Measurements from ENCODE around the gene ARHGAP32.

ARHGAP32 gene

DNA sequence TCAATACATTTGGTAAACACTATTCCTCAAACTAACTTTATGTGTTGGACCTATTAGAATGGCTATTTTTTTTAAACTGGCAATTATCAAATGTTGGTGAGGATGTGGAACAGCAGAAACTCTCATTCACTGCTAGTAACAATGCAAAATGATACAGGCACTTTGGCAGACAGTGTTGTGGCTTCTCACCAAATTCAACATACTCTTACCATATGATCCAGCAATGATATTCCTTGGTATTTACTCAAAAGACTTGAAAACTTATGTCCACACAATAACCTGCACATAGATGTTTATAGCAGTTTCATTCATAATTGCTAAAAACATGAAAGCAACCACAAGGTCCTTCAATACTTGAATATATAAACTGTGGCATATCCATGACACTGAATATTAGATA, 136.9 kb downstream of the ARHGAP32 start:
- no peaks in the 10 kb centered on the region for H3K9me3 ChIP-seq (ENCODE audit: insufficient read depth, low read depth, low read length)

DNA sequence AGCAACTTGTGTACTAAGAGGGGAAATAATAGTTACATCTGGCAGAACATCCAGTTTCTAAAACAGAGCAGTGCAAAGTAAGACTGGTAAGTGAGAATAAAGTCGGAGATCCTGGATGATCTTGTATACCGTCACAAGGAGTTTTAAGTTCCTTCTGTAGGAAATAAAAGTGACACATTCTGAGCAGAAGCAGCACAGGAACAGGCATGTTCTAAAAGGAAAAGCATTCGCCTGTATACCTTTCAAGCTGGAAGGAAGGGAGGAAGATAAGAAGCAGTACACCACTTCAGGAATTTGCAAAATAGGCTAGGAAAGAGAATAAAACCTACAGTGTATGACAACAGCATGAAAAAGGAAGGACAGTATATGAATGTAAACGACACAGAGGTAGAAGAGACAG, 143.2 kb downstream of the ARHGAP32 start:
- no peaks in the 10 kb centered on the region for H3K4me1 ChIP-seq (ENCODE audit: insufficient read depth, low read length)
- H3K36me3 ChIP-seq (ENCODE audit: insufficient read depth, low read depth, low read length): no peaks in the 10 kb centered on the region
- no peak overlapping the region for H3K9ac ChIP-seq (ENCODE audit: low read depth, low read length)
- no peaks in the 10 kb centered on the region for H3K27me3 ChIP-seq (ENCODE audit: insufficient read depth, low read length)
- H3K27ac ChIP-seq (ENCODE audit: low read length): no peak overlapping the region
- no peak overlapping the region for H3K4me3 ChIP-seq (ENCODE audit: low read length)
- no peaks in the 10 kb centered on the region for H3K9me3 ChIP-seq (ENCODE audit: insufficient read depth, low read depth, low read length)

More for the DNA sequence above, 136.9 kb downstream of the ARHGAP32 start:
- no peak overlapping the region for H3K9ac ChIP-seq (ENCODE audit: low read depth, low read length)
- no peaks in the 10 kb centered on the region for H3K36me3 ChIP-seq (ENCODE audit: insufficient read depth, low read depth, low read length)
- H3K27ac ChIP-seq (ENCODE audit: low read length): no peak overlapping the region
- no peak overlapping the region for H3K4me3 ChIP-seq (ENCODE audit: low read length)
- no peaks in the 10 kb centered on the region for H3K27me3 ChIP-seq (ENCODE audit: insufficient read depth, low read length)
- no peaks in the 10 kb centered on the region for H3K4me1 ChIP-seq (ENCODE audit: insufficient read depth, low read length)

DNA sequence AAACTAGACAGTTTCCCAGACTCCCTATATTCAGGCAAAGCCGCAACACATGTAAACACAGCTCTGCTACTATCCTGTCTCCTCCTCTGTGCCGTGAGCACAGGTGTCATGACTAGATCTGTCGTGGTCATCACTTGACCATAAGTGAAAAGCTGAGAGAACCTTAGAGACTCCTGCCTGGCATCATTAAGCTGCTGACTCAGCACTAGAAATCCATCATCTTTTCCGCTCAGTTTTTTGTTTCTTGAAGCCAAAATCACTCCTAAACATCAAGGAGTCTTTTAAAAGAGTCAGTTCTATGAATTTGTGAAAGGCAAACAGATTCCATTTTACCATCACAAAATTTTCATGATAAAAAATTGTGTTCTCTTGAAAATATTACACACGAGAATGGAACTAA, 147.0 kb downstream of the ARHGAP32 start:
- no peak overlapping the region for H3K4me3 ChIP-seq (ENCODE audit: low read length)
- H3K36me3 ChIP-seq (ENCODE audit: insufficient read depth, low read depth, low read length): no peaks in the 10 kb centered on the region
- no peak overlapping the region for H3K9ac ChIP-seq (ENCODE audit: low read depth, low read length)
- no peaks in the 10 kb centered on the region for H3K9me3 ChIP-seq (ENCODE audit: insufficient read depth, low read depth, low read length)
- H3K4me1 ChIP-seq (ENCODE audit: insufficient read depth, low read length): no peaks in the 10 kb centered on the region
- no peaks in the 10 kb centered on the region for H3K27me3 ChIP-seq (ENCODE audit: insufficient read depth, low read length)
- H3K27ac ChIP-seq (ENCODE audit: low read length): no peak overlapping the region

DNA sequence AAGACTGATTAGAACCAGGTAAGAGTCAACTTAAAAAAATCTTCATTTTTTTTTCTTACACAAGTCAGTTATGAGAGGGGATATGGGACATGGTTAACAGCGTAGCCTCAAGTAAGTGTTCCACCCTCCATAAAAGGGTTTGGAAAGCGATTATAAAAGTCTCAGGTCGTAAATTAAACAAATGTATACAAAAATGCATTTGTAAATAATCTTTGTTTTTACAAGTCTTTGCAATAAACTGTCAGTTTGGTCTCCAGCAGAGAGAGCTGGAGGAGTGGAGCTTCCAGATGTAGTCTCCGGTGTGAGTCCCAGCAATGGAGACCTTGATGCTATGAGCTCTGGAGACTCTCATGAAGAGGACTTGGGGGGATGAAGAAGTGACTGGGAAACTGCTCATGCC, 149.6 kb downstream of the ARHGAP32 start:
- Histone ChIP-seq H3K9ac (ENCODE audit: low read depth, low read length) (no peak overlapping the region), H3K4me3 (ENCODE audit: low read length) (no peak overlapping the region), H3K36me3 (ENCODE audit: insufficient read depth, low read depth, low read length) (no peaks in the 10 kb centered on the region), H3K4me1 (ENCODE audit: insufficient read depth, low read length) (no peaks in the 10 kb centered on the region), H3K27ac (ENCODE audit: low read length) (no peak overlapping the region), H3K27me3 (ENCODE audit: insufficient read depth, low read length) (no peaks in the 10 kb centered on the region), H3K9me3 (ENCODE audit: insufficient read depth, low read depth, low read length) (no peaks in the 10 kb centered on the region)

DNA sequence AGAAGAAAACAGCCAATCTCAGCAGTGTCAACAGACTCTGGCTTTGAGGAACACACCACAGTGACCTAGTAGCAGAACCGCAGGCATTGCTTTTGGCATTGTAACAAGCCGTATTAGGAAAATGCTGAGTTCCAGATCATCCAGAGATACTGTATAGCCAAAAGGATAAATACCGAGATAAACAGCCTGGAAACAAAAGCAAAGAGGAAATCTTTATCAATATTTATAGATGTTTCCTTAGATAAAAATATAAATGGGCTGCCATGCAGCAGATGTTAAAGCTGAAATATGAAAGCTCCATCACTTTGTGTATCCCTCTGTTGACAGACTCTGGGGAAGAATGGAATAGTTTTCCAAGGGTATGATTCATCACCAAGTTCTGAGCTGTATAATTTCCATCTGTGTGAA, 150.5 kb downstream of the ARHGAP32 start:
- H3K9ac ChIP-seq (ENCODE audit: low read depth, low read length): no peak overlapping the region
- no peaks in the 10 kb centered on the region for H3K27me3 ChIP-seq (ENCODE audit: insufficient read depth, low read length)
- H3K4me3 ChIP-seq (ENCODE audit: low read length): no peak overlapping the region
- no peak overlapping the region for H3K27ac ChIP-seq (ENCODE audit: low read length)
- no peaks in the 10 kb centered on the region for H3K4me1 ChIP-seq (ENCODE audit: insufficient read depth, low read length)
- no peaks in the 10 kb centered on the region for H3K36me3 ChIP-seq (ENCODE audit: insufficient read depth, low read depth, low read length)
- H3K9me3 ChIP-seq (ENCODE audit: insufficient read depth, low read depth, low read length): no peaks in the 10 kb centered on the region

- H3K9me3 ChIP-seq (ENCODE audit: insufficient read depth, low read depth, low read length): no peaks in the 10 kb centered on the region
- no peak overlapping the region for H3K27ac ChIP-seq (ENCODE audit: low read length)
- no peak overlapping the region for H3K9ac ChIP-seq (ENCODE audit: low read depth, low read length)
- no peaks in the 10 kb centered on the region for H3K27me3 ChIP-seq (ENCODE audit: insufficient read depth, low read length)
- no peak overlapping the region for H3K4me3 ChIP-seq (ENCODE audit: low read length)
- H3K36me3 ChIP-seq (ENCODE audit: insufficient read depth, low read depth, low read length): no peaks in the 10 kb centered on the region
- no peaks in the 10 kb centered on the region for H3K4me1 ChIP-seq (ENCODE audit: insufficient read depth, low read length)
Measured at GRCh38 chr11:129040934-129041333, 151.2 kb downstream of the ARHGAP32 start.

- Histone ChIP-seq H3K36me3 (ENCODE audit: insufficient read depth, low read depth, low read length) (no peaks in the 10 kb centered on the region), H3K4me3 (ENCODE audit: low read length) (no peak overlapping the region), H3K27me3 (ENCODE audit: insufficient read depth, low read length) (no peaks in the 10 kb centered on the region), H3K9ac (ENCODE audit: low read depth, low read length) (no peak overlapping the region), H3K27ac (ENCODE audit: low read length) (no peak overlapping the region), H3K9me3 (ENCODE audit: insufficient read depth, low read depth, low read length) (no peaks in the 10 kb centered on the region), H3K4me1 (ENCODE audit: insufficient read depth, low read length) (no peaks in the 10 kb centered on the region)
Measured at GRCh38 chr11:129035244-129035643, 156.9 kb downstream of the ARHGAP32 start.

GRCh38 chr11:129034001-129034400, 158.1 kb downstream of the ARHGAP32 start:
- H3K4me3 ChIP-seq (ENCODE audit: low read length): no peak overlapping the region
- H3K27me3 ChIP-seq (ENCODE audit: insufficient read depth, low read length): no peaks in the 10 kb centered on the region
- no peaks in the 10 kb centered on the region for H3K4me1 ChIP-seq (ENCODE audit: insufficient read depth, low read length)
- no peaks in the 10 kb centered on the region for H3K9me3 ChIP-seq (ENCODE audit: insufficient read depth, low read depth, low read length)
- H3K27ac ChIP-seq (ENCODE audit: low read length): no peak overlapping the region
- no peaks in the 10 kb centered on the region for H3K36me3 ChIP-seq (ENCODE audit: insufficient read depth, low read depth, low read length)
- H3K9ac ChIP-seq (ENCODE audit: low read depth, low read length): no peak overlapping the region

GRCh38 chr11:129023968-129024676, 168.0 kb downstream of the ARHGAP32 start:
- H3K9me3 ChIP-seq (ENCODE audit: insufficient read depth, low read depth, low read length): no peaks in the 10 kb centered on the region
- H3K36me3 ChIP-seq (ENCODE audit: insufficient read depth, low read depth, low read length): no peaks in the 10 kb centered on the region
- H3K4me1 ChIP-seq (ENCODE audit: insufficient read depth, low read length): peaks cover 12% of the 10 kb centered on the region; the same call in 1 of the 2 replicates
- H3K4me3 ChIP-seq (ENCODE audit: low read length): no peak overlapping the region
- no peak overlapping the region for H3K9ac ChIP-seq (ENCODE audit: low read depth, low read length)
- H3K27ac ChIP-seq (ENCODE audit: low read length): peak overlapping the region; percentile 48
- H3K27me3 ChIP-seq (ENCODE audit: insufficient read depth, low read length): no peaks in the 10 kb centered on the region

GRCh38 chr11:129021295-129021694, 170.8 kb downstream of the ARHGAP32 start:
- Histone ChIP-seq H3K36me3 (ENCODE audit: insufficient read depth, low read depth, low read length) (no peaks in the 10 kb centered on the region), H3K9me3 (ENCODE audit: insufficient read depth, low read depth, low read length) (no peaks in the 10 kb centered on the region), H3K9ac (ENCODE audit: low read depth, low read length) (no peak overlapping the region), H3K4me1 (ENCODE audit: insufficient read depth, low read length) (peaks cover 12% of the 10 kb centered on the region; the same call in 1 of the 2 replicates), H3K4me3 (ENCODE audit: low read length) (no peak overlapping the region), H3K27ac (ENCODE audit: low read length) (no peak overlapping the region), H3K27me3 (ENCODE audit: insufficient read depth, low read length) (no peaks in the 10 kb centered on the region)

DNA sequence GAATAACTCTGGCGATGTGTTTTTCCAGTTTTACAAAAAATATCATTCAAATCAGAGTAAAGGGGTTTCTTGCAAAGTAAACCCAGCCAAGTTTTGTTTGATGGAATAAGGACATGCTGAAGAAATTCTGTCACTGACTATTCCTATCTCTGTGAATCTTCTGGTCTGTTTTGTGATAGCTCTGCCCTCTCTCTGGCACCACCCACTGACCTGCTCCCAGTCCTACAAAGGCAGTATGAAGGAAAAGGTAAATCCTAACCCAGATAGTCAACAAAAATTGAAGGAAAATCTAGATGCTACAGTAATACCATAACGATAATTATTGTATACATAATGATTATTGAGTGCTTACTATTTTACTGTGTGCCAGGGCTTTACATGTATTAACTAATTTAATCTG, 173.1 kb downstream of the ARHGAP32 start:
- Histone ChIP-seq H3K4me1 (ENCODE audit: insufficient read depth, low read length) (peaks cover 6% of the 10 kb centered on the region; the same call in 1 of the 2 replicates), H3K27me3 (ENCODE audit: insufficient read depth, low read length) (no peaks in the 10 kb centered on the region), H3K9ac (ENCODE audit: low read depth, low read length) (no peak overlapping the region), H3K9me3 (ENCODE audit: insufficient read depth, low read depth, low read length) (no peaks in the 10 kb centered on the region), H3K27ac (ENCODE audit: low read length) (no peak overlapping the region), H3K4me3 (ENCODE audit: low read length) (no peak overlapping the region), H3K36me3 (ENCODE audit: insufficient read depth, low read depth, low read length) (no peaks in the 10 kb centered on the region)

GRCh38 chr11:129018126-129018525, 174.0 kb downstream of the ARHGAP32 start:
- H3K9ac ChIP-seq (ENCODE audit: low read depth, low read length): no peak overlapping the region
- H3K36me3 ChIP-seq (ENCODE audit: insufficient read depth, low read depth, low read length): no peaks in the 10 kb centered on the region
- no peaks in the 10 kb centered on the region for H3K27me3 ChIP-seq (ENCODE audit: insufficient read depth, low read length)
- no peaks in the 10 kb centered on the region for H3K9me3 ChIP-seq (ENCODE audit: insufficient read depth, low read depth, low read length)
- no peak overlapping the region for H3K27ac ChIP-seq (ENCODE audit: low read length)
- H3K4me3 ChIP-seq (ENCODE audit: low read length): no peak overlapping the region
- no peaks in the 10 kb centered on the region for H3K4me1 ChIP-seq (ENCODE audit: insufficient read depth, low read length)

Measured in iPS-20b (cell line).